Measurements from ENCODE around the gene ACTR8.

ACTR8 gene

GRCh38 chr3:53817809-53818208 lies 64.1 kb downstream of the ACTR8 start:
- no peak for DNase-seq (ENCODE audit: low read depth, low spot score)

- no peak for DNase-seq (ENCODE audit: low read depth, low spot score)
Measured at GRCh38 chr3:53817211-53817610, 64.7 kb downstream of the ACTR8 start.
